HG02943 (cell line): ENCODE data around the gene CD84.
"Not testable (repeated sequence)": the region's sequence is repeated elsewhere in the genome, so short reads cannot be mapped to it uniquely, and the experiment has no call there.

Experiments
- ATAC-seq: cut with Tn5 transposase; IDR thresholded peaks from one replicate; pipeline ENCODE4 v1.9.1; 2021; ENCODE audit warnings: mild to moderate bottlenecking, low read depth, moderate library complexity; ENCODE audit not compliant: unreplicated experiment

The CD84 gene

GRCh38 chr1:160610569-160611242, 31.4 kb upstream of the CD84 start:
- no peak for ATAC-seq

GRCh38 chr1:160608941-160609340, 29.6 kb upstream of the CD84 start:
- no peak for ATAC-seq

DNA sequence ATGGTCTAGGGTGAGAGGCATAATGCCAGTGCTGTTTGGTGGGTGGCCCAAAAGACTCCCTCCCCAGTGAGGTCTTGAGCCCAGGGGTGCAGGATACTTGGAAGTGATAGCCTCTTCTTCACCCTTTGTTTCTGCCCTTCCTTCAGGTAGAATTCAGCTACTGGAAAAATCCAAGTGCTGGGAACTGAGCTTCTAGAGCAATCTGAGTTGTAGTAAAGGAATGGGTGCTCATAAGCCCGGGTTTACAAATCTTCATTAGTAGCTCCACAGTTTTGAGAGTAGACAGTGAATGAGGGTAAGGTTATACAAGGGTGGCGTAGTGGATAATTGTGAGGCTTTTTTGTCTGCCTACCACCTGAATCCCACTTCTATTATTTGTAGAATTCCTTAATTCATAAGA, 29.2 kb upstream of the CD84 start:
- no peak for ATAC-seq

GRCh38 chr1:160608057-160608456, 28.8 kb upstream of the CD84 start:
- ATAC-seq = no peak

- no peak for ATAC-seq
Measured at GRCh38 chr1:160607672-160608032, 28.4 kb upstream of the CD84 start.

DNA sequence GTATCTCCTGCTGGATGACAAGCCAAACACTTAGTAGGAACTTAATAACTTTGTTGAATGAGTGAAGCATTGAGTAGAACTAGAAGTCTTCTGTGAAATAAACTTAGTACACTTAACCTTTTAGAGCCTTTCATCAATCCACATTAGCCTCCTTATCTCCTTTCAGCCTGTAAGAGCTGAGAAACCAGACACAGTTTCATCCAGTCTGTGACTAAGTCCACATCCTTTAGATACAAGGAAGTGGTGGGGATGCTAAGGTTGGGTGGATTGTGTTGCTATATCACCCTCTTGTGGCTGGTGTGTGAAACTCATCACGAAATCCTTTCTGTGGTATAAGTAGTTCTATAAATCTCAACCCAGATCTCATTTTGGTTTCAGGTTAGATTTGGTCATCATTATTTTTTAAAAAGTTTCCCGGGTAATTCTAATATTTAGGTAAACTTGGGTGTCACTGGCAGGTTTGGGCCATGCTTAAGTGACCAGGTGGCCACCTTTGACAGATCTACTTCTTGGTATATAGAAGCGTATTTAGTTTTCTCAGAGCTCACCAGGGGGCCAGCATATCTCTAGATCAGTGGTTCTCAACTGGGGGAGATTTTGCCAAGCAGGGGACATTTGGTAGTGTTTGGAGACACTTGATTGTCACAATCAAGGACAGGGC, 27.8 kb upstream of the CD84 start:
- ATAC-seq = no peak

- no peak for ATAC-seq
Measured at GRCh38 chr1:160606611-160607010, 27.3 kb upstream of the CD84 start.

- ATAC-seq = no peak
Measured at GRCh38 chr1:160605792-160606479, 26.6 kb upstream of the CD84 start.

GRCh38 chr1:160605205-160605604, 25.9 kb upstream of the CD84 start:
- no peak for ATAC-seq

- ATAC-seq = no peak
Measured at GRCh38 chr1:160597705-160598104, 18.4 kb upstream of the CD84 start.

DNA sequence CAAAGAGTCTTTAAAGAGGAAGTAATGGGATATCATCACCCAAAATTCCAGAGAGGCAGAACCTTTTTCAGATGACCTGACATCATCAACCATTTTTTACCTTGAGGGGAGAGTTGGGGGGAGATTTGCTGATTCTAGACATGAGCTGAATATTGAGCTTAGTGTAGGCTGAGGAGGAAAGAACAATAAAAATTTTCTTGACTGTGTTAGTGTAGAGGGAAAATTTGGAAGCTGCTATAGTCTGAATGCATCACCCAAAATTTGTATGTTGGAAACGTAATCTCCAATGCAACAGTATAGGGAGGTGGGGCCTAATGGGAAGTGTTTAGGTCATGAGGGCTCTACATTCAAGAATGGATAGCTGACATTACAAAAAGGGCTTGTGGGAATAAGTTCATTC, 17.8 kb upstream of the CD84 start:
- no peak for ATAC-seq

DNA sequence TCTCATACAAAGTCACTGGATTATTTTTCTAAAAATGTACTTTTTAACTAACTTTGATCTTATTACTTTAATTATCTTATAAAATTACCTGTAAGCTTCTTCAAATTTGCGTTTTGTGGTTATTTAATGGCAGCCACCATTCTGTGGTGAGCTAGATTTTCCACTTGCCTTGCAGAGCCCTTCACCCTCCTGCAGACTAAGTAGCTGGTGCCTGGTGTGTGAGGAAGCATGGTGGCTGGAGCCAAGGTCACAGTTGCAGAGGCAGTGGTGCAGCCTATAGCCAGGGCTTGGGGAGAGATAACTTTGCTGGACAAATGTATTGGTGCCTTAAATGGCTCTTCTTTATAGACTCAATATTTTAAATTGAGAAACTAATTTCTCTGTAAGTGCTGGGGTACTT, 11.2 kb upstream of the CD84 start:
- ATAC-seq = no peak

DNA sequence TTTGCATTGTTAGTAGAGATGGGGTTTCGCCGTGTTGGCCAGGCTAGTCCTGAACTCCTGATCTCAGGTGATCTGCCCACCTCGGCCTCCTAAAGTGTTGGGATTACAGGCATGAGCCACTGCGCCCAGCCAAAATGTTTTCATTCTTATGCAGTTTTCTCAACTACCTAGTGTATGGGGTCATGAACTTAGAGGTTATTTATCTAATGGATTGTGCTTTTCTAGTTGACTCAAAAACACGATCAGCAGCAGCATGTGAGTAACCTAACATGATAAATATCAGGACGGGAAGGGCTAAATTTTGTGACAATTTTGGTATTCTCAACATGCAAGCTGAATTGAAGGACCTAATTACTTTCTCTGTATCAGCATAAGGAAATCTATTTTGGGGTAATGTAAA, 9.2 kb upstream of the CD84 start:
- no peak for ATAC-seq

- ATAC-seq = no peak
Measured at GRCh38 chr1:160584784-160585183, 5.5 kb upstream of the CD84 start.

DNA sequence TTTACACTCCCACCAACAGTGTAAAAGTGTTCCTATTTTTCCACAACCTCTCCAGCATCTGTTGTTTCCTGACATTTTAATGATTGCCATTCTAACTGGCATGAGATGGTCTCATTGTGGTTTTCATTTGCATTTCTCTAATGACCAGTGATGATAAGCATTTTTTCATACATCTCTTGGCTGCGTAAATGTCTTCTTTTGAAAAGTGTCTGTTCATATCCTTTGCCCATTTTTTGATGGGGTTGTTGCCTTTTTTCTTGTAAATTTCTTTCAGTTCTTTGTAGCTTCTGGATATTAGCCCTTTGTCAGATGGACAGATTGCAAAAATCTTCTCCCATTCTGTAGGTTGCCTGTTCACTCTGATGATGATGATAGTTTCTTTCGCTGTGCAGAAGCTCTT, 3.7 kb upstream of the CD84 start:
- ATAC-seq = not testable (repeated sequence)

GRCh38 chr1:160581961-160582360, 2.7 kb upstream of the CD84 start:
- ATAC-seq = no peak

GRCh38 chr1:160580221-160580812, 1.0 kb upstream of the CD84 start:
- no peak for ATAC-seq

DNA sequence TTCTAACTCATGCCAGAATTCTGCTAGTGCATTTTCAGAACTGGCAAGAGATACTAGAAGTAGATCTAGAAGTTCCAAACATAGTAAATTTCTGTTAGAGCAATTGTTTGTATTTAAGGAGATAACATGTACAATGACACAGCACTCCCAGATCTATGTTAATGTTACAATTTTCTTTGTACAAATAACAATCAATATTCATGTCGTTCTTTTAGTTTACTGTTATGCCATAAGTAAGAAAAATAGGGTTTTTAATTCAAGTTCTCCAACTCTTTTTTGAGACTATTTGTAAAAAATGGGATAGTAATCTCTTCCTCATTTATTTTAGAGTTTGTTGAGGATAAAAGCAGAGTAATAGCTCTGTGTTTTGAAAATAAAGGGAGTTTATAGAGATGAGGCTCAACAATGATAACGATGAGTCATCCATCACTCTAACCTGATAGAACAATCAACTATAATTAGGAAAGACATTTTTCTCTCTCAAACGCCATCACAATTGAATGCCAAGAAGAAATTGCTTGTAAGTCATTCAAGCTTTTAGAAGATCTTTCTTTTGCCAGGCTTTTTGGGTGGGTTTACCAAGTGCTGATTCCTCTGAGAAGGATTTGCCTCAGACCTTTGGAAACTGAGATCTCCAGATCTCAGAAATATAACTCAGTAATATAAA, 638 bp downstream of the CD84 start:
- ATAC-seq = no peak

- no peak for ATAC-seq
Measured at GRCh38 chr1:160578175-160578524, 1.1 kb downstream of the CD84 start.

DNA sequence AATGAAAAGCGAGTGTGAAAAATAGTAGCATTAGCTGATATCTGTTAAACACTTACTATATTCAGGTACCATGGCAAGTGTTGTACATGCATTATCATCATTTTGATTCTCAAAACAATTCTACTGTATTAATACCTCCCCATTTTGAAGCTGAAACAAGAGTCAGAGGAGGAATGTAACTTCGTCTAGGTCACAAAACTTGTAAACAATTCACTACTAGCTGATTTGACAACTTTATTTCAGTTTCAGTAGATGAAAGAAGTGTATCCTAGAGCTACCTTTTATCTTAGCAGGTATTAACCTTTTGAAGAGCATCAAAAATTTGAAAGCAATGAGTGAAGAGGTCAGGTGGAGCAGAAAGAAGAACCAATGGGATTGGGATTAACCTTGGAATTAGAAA, 1.6 kb downstream of the CD84 start:
- no peak for ATAC-seq

- ATAC-seq = no peak
Measured at GRCh38 chr1:160576884-160577283, 2.4 kb downstream of the CD84 start.
